GM23338 (cell line): Measurements from ENCODE around the gene OR2AJ1. TPM values are rescaled to one million over a fixed set of nuclear protein-coding genes. Genes with fewer than 3 reads are reported as not detected.

Experiments used
- ATAC-seq: fragments of 200-7000 bp; cut with Tn5 transposase; 3 replicates; pipeline ENCODE4 v1.9.1; 2020
- DNase-seq: peaks from one replicate; pipeline ENCODE4 v3.0.0-alpha.2; 2015; ENCODE audit warnings: low spot score
- H2AFZ ChIP-seq: fragments of 200-600 bp; sonication (generic); 2 replicates; pipeline ENCODE4 v1.8.0; 2016; ENCODE audit warnings: antibody characterized with exemption, mild to moderate bottlenecking, moderate library complexity
- H3F3A ChIP-seq: fragments of 200-600 bp; sonication (generic); replicated peaks from 2 replicates; pipeline ENCODE4 v1.8.0; 2017; ENCODE audit warnings: antibody characterized with exemption, mixed run types, low read depth
- H3K27ac ChIP-seq: fragments of 200-600 bp; sonication (generic); 2 replicates; pipeline ENCODE4 v1.6.1; 2016; ENCODE audit warnings: low read depth
- H3K27me3 ChIP-seq: fragments of 200-600 bp; sonication (generic); 2 replicates; pipeline ENCODE4 v1.8.0; 2016; ENCODE audit warnings: mild to moderate bottlenecking, mixed run types, moderate library complexity; ENCODE audit not compliant: insufficient read depth
- H3K36me3 ChIP-seq: fragments of 200-600 bp; sonication (generic); 2 replicates; pipeline ENCODE4 v1.8.0; 2016; ENCODE audit warnings: mild to moderate bottlenecking; ENCODE audit not compliant: insufficient read depth
- H3K4me1 ChIP-seq: fragments of 200-600 bp; sonication (generic); 2 replicates; pipeline ENCODE4 v1.8.0; 2016; ENCODE audit warnings: mild to moderate bottlenecking, moderate library complexity; ENCODE audit not compliant: insufficient read depth
- H3K4me2 ChIP-seq: fragments of 200-600 bp; sonication (generic); 2 replicates; pipeline ENCODE4 v1.7.1; 2017; ENCODE audit warnings: mixed run types
- H3K4me3 ChIP-seq: fragments of 200-600 bp; sonication (generic); 2 replicates; pipeline ENCODE4 v1.6.1; 2016; ENCODE audit warnings: mixed run types
- H3K79me2 ChIP-seq: fragments of 200-600 bp; sonication (generic); replicated peaks from 2 replicates; pipeline ENCODE4 v1.8.0; 2017; ENCODE audit warnings: mild to moderate bottlenecking; ENCODE audit not compliant: insufficient read depth
- H3K9me2 ChIP-seq: fragments of 200-600 bp; sonication (generic); 2 replicates; pipeline ENCODE4 v1.8.0; 2017; ENCODE audit not compliant: insufficient read depth
- H4K20me1 ChIP-seq: fragments of 200-600 bp; sonication (generic); replicated peaks from 2 replicates; pipeline ENCODE4 v1.8.0; 2017; ENCODE audit warnings: mild to moderate bottlenecking; ENCODE audit not compliant: insufficient read depth
- H3K27ac Mint-ChIP-seq: 2 replicates; pipeline ENCODE4 v1.8.0; 2020; ENCODE audit warnings: inconsistent platforms, mild to moderate bottlenecking, moderate library complexity, mixed read lengths
- H3K27me3 Mint-ChIP-seq: 3 replicates; pipeline ENCODE4 v1.8.0; 2022; ENCODE audit warnings: low read depth, mild to moderate bottlenecking, moderate library complexity, mixed read lengths, inconsistent platforms; ENCODE audit not compliant: insufficient read depth, poor library complexity
- H3K36me3 Mint-ChIP-seq: 3 replicates; pipeline ENCODE4 v1.8.0; 2021; ENCODE audit warnings: low read depth, mild to moderate bottlenecking, inconsistent platforms, moderate library complexity, mixed read lengths
- H3K4me1 Mint-ChIP-seq: 3 replicates; pipeline ENCODE4 v1.8.0; 2020; ENCODE audit warnings: mild to moderate bottlenecking, inconsistent platforms, mixed read lengths
- H3K4me3 Mint-ChIP-seq: 3 replicates; pipeline ENCODE4 v1.8.0; 2021; ENCODE audit warnings: moderate library complexity, mild to moderate bottlenecking, inconsistent platforms, mixed read lengths
- H3K9me3 Mint-ChIP-seq: 3 replicates; pipeline ENCODE4 v1.8.0; 2020; ENCODE audit warnings: moderate library complexity, mild to moderate bottlenecking, inconsistent platforms, mixed read lengths
- CREB1 ChIP-seq: fragments of 250-450 bp; sonication (Bioruptor Pico); IDR thresholded peaks from 2 replicates; pipeline ENCODE4 v1.5.0; 2020; ENCODE audit warnings: low read depth, mild to moderate bottlenecking, moderate library complexity
- EZH2 ChIP-seq: fragments of 200-600 bp; sonication (generic); IDR thresholded peaks from one replicate; pipeline ENCODE4 v1.8.0; 2017; ENCODE audit warnings: antibody characterized with exemption, mild to moderate bottlenecking, low read depth; ENCODE audit not compliant: unreplicated experiment
- EZH2phosphoT487 ChIP-seq: fragments of 200-600 bp; sonication (generic); IDR thresholded peaks from one replicate; pipeline ENCODE4 v1.8.1; 2018; ENCODE audit warnings: antibody characterized with exemption; ENCODE audit not compliant: unreplicated experiment
- NANOG ChIP-seq: IDR thresholded peaks from 2 replicates; pipeline ENCODE4 v1.6.1; 2016; ENCODE audit warnings: antibody characterized with exemption, borderline replicate concordance
- POLR2AphosphoS5 ChIP-seq: IDR thresholded peaks from 2 replicates; pipeline ENCODE4 v1.6.1; 2016; ENCODE audit warnings: antibody characterized with exemption, low read depth
- STAT1 ChIP-seq: IDR thresholded peaks from one replicate; pipeline ENCODE4 v1.6.1; 2016; ENCODE audit warnings: antibody characterized with exemption; ENCODE audit not compliant: unreplicated experiment
- ZNF114 ChIP-seq: fragments of 250-450 bp; sonication (Bioruptor Pico); IDR thresholded peaks from 2 replicates; pipeline ENCODE4 v1.5.0; 2020; ENCODE audit warnings: mild to moderate bottlenecking, moderate library complexity
- ZNF331 ChIP-seq: fragments of 250-450 bp; sonication (Bioruptor Pico); IDR thresholded peaks from 2 replicates; pipeline ENCODE4 v1.5.0; 2020; ENCODE audit warnings: low read depth, mild to moderate bottlenecking, moderate library complexity
- polyA plus RNA-seq: library from polyadenylated mRNA; unstranded; fragments of >200 nt; fragmentation: Nextera tagmentation; extraction: Ambion mirVana; gene quantifications from 2 replicates; pipeline ENCODE4 v1.2.1, GENCODE V29; 2016
- total RNA-seq: library from RNA; depleted of rRNA; stranded (reverse); fragments of >200 nt; shearing (Covaris generic); gene quantifications from 2 replicates; pipeline ENCODE4 v1.2.3, GENCODE V29; 2014
- TF ChIP-seq, protein P1 (sequence below): IDR thresholded peaks from 2 replicates; pipeline ENCODE4 v1.6.1; 2016; ENCODE audit warnings: antibody characterized with exemption
- TF ChIP-seq, protein P2 (sequence below), 2 experiments: fragments of 200-600 bp in 1 of 2; sonication (generic) in 1 of 2; conservative IDR thresholded peaks; 2 replicates each; pipeline versions ENCODE4 v1.5.1 to v1.6.1; 2016 to 2017; ENCODE audit warnings: antibody characterized with exemption in 2 of 2, low read depth in 2 of 2, mild to moderate bottlenecking in 2 of 2, moderate library complexity in 1 of 2
- TF ChIP-seq, protein P3 (sequence below): IDR thresholded peaks from one replicate; pipeline ENCODE4 v1.6.1; 2018; ENCODE audit warnings: antibody characterized with exemption; ENCODE audit not compliant: unreplicated experiment
- TF ChIP-seq, protein P4 (sequence below): fragments of 250-450 bp; sonication (Bioruptor Pico); IDR thresholded peaks from 2 replicates; pipeline ENCODE4 v1.5.0; 2020; ENCODE audit warnings: mild to moderate bottlenecking, moderate library complexity

OR2AJ1 gene
- total and polyA plus RNA-seq, 2 experiments from 2014 or later, result not detected

DNA sequence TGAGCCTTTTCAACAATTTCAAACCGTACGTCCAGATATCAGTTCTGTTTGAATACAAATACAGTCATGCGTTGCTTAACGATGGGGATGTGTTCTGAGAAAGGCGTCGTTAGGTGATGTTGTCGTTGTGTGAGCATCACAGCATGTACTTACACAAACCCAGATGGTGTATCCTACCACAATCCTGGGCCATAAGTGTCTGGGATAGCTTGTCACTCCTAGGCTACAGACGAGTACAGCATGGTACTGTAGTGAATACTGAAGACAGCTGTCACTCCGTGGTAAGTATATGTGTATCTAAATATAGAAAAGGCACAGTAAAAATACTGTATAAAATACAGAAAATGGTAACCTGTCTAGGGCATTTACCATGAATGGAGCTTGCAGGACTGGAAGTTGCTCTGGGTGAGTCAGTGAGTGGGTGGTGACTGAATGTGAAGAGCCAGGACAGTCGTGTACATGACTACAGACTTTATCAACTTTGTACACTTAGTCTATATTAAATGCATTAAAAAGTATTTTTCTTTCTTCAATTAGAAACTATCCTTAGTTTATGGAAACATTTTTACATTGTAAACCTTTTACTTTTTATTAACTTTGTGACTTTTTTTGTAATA lies 39.8 kb upstream of the OR2AJ1 start:
- DNase-seq, result no peak
- H3K4me3 Mint-ChIP-seq, result no peak overlapping the region
- no peaks in the 10 kb centered on the region for H3K9me2 ChIP-seq
- H3K36me3 ChIP-seq, result no peaks in the 10 kb centered on the region
- H3F3A ChIP-seq, result no peaks in the 10 kb centered on the region
- H3K4me1 ChIP-seq, result no peaks in the 10 kb centered on the region
- TF ChIP-seq, protein P1, sequence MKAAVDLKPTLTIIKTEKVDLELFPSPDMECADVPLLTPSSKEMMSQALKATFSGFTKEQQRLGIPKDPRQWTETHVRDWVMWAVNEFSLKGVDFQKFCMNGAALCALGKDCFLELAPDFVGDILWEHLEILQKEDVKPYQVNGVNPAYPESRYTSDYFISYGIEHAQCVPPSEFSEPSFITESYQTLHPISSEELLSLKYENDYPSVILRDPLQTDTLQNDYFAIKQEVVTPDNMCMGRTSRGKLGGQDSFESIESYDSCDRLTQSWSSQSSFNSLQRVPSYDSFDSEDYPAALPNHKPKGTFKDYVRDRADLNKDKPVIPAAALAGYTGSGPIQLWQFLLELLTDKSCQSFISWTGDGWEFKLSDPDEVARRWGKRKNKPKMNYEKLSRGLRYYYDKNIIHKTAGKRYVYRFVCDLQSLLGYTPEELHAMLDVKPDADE, result no peak
- TF ChIP-seq, protein P2, sequence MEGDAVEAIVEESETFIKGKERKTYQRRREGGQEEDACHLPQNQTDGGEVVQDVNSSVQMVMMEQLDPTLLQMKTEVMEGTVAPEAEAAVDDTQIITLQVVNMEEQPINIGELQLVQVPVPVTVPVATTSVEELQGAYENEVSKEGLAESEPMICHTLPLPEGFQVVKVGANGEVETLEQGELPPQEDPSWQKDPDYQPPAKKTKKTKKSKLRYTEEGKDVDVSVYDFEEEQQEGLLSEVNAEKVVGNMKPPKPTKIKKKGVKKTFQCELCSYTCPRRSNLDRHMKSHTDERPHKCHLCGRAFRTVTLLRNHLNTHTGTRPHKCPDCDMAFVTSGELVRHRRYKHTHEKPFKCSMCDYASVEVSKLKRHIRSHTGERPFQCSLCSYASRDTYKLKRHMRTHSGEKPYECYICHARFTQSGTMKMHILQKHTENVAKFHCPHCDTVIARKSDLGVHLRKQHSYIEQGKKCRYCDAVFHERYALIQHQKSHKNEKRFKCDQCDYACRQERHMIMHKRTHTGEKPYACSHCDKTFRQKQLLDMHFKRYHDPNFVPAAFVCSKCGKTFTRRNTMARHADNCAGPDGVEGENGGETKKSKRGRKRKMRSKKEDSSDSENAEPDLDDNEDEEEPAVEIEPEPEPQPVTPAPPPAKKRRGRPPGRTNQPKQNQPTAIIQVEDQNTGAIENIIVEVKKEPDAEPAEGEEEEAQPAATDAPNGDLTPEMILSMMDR (conservative IDR thresholded peaks at IDR 0.05; ENCODE audit: low read depth in 2 of 2), result no peak
- TF ChIP-seq, protein P3, sequence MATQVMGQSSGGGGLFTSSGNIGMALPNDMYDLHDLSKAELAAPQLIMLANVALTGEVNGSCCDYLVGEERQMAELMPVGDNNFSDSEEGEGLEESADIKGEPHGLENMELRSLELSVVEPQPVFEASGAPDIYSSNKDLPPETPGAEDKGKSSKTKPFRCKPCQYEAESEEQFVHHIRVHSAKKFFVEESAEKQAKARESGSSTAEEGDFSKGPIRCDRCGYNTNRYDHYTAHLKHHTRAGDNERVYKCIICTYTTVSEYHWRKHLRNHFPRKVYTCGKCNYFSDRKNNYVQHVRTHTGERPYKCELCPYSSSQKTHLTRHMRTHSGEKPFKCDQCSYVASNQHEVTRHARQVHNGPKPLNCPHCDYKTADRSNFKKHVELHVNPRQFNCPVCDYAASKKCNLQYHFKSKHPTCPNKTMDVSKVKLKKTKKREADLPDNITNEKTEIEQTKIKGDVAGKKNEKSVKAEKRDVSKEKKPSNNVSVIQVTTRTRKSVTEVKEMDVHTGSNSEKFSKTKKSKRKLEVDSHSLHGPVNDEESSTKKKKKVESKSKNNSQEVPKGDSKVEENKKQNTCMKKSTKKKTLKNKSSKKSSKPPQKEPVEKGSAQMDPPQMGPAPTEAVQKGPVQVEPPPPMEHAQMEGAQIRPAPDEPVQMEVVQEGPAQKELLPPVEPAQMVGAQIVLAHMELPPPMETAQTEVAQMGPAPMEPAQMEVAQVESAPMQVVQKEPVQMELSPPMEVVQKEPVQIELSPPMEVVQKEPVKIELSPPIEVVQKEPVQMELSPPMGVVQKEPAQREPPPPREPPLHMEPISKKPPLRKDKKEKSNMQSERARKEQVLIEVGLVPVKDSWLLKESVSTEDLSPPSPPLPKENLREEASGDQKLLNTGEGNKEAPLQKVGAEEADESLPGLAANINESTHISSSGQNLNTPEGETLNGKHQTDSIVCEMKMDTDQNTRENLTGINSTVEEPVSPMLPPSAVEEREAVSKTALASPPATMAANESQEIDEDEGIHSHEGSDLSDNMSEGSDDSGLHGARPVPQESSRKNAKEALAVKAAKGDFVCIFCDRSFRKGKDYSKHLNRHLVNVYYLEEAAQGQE, result no peak
- TF ChIP-seq EZH2 (no peak), ZNF114 (CRISPR knock-in tag) (no peak), POLR2AphosphoS5 (no peak), ZNF331 (CRISPR knock-in tag) (no peak), STAT1 (no peak), CREB1 (no peak), EZH2phosphoT487 (no peak), NANOG (no peak)
- TF ChIP-seq, protein P4, sequence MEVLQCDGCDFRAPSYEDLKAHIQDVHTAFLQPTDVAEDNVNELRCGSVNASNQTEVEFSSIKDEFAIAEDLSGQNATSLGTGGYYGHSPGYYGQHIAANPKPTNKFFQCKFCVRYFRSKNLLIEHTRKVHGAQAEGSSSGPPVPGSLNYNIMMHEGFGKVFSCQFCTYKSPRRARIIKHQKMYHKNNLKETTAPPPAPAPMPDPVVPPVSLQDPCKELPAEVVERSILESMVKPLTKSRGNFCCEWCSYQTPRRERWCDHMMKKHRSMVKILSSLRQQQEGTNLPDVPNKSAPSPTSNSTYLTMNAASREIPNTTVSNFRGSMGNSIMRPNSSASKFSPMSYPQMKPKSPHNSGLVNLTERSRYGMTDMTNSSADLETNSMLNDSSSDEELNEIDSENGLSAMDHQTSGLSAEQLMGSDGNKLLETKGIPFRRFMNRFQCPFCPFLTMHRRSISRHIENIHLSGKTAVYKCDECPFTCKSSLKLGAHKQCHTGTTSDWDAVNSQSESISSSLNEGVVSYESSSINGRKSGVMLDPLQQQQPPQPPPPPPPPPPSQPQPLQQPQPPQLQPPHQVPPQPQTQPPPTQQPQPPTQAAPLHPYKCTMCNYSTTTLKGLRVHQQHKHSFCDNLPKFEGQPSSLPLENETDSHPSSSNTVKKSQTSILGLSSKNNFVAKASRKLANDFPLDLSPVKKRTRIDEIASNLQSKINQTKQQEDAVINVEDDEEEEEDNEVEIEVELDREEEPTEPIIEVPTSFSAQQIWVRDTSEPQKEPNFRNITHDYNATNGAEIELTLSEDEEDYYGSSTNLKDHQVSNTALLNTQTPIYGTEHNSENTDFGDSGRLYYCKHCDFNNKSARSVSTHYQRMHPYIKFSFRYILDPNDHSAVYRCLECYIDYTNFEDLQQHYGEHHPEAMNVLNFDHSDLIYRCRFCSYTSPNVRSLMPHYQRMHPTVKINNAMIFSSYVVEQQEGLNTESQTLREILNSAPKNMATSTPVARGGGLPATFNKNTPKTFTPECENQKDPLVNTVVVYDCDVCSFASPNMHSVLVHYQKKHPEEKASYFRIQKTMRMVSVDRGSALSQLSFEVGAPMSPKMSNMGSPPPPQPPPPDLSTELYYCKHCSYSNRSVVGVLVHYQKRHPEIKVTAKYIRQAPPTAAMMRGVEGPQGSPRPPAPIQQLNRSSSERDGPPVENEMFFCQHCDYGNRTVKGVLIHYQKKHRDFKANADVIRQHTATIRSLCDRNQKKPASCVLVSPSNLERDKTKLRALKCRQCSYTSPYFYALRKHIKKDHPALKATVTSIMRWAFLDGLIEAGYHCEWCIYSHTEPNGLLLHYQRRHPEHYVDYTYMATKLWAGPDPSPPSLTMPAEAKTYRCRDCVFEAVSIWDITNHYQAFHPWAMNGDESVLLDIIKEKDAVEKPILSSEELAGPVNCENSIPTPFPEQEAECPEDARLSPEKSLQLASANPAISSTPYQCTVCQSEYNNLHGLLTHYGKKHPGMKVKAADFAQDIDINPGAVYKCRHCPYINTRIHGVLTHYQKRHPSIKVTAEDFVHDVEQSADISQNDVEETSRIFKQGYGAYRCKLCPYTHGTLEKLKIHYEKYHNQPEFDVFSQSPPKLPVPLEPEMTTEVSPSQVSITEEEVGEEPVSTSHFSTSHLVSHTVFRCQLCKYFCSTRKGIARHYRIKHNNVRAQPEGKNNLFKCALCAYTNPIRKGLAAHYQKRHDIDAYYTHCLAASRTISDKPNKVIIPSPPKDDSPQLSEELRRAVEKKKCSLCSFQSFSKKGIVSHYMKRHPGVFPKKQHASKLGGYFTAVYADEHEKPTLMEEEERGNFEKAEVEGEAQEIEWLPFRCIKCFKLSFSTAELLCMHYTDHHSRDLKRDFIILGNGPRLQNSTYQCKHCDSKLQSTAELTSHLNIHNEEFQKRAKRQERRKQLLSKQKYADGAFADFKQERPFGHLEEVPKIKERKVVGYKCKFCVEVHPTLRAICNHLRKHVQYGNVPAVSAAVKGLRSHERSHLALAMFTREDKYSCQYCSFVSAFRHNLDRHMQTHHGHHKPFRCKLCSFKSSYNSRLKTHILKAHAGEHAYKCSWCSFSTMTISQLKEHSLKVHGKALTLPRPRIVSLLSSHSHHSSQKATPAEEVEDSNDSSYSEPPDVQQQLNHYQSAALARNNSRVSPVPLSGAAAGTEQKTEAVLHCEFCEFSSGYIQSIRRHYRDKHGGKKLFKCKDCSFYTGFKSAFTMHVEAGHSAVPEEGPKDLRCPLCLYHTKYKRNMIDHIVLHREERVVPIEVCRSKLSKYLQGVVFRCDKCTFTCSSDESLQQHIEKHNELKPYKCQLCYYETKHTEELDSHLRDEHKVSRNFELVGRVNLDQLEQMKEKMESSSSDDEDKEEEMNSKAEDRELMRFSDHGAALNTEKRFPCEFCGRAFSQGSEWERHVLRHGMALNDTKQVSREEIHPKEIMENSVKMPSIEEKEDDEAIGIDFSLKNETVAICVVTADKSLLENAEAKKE, result no peak
- no peak overlapping the region for H3K4me3 ChIP-seq
- H3K79me2 ChIP-seq, result no peaks in the 10 kb centered on the region
- H3K27me3 ChIP-seq, result no peaks in the 10 kb centered on the region
- H3K9me3 Mint-ChIP-seq, result peaks cover 58% of the 10 kb centered on the region
- H3K27ac Mint-ChIP-seq, result no peak overlapping the region
- H3K27ac ChIP-seq, result no peak overlapping the region
- H4K20me1 ChIP-seq, result no peaks in the 10 kb centered on the region
- H3K4me2 ChIP-seq, result no peak overlapping the region
- H2AFZ ChIP-seq, result no peak overlapping the region
- no peaks in the 10 kb centered on the region for H3K27me3 Mint-ChIP-seq
- H3K36me3 Mint-ChIP-seq, result no peaks in the 10 kb centered on the region
- no peaks in the 10 kb centered on the region for H3K4me1 Mint-ChIP-seq
- ATAC-seq, result no peak
